Activated naive CD4-positive, alpha-beta T cell treated with anti-CD3 and anti-CD28 coated beads for 36 hours (primary cell): ENCODE measurements around the gene AEBP2. TPM values are rescaled to one million over a fixed set of nuclear protein-coding genes. Genes with fewer than 3 reads are reported as not detected.

ENCODE experiments used
- CTCF ChIA-PET: fragments of 350-600 bp; sonication (Branson Sonifier 250); formaldehyde crosslinking; loops from one replicate; lab custom pipeline; 2021; ENCODE audit warnings: antibody characterized with exemption; lab: Charles Lee
- DNase-seq: peaks from one replicate; pipeline ENCODE4 v3.0.0-alpha.2; 2020
- H3K27ac Mint-ChIP-seq: one replicate; pipeline ENCODE4 v1.8.0; 2021; ENCODE audit warnings: mild to moderate bottlenecking, mixed read lengths
- H3K27me3 Mint-ChIP-seq: one replicate; pipeline ENCODE4 v1.8.0; 2021; ENCODE audit warnings: low read depth, mixed read lengths
- H3K36me3 Mint-ChIP-seq: one replicate; pipeline ENCODE4 v1.8.0; 2021; ENCODE audit warnings: low read depth, mixed read lengths
- H3K4me1 Mint-ChIP-seq: one replicate; pipeline ENCODE4 v1.8.0; 2021; ENCODE audit warnings: low read depth, mixed read lengths
- H3K4me3 Mint-ChIP-seq: one replicate; pipeline ENCODE4 v1.8.0; 2021; ENCODE audit warnings: mild to moderate bottlenecking, moderate library complexity, mixed read lengths
- H3K9me3 Mint-ChIP-seq: one replicate; pipeline ENCODE4 v1.8.0; 2021; ENCODE audit warnings: mixed read lengths
- intact Hi-C: fragments of 100-400 bp; cut with micrococcal nuclease; formaldehyde crosslinking; loops from one replicate; pipeline ENCODE4 v1.15.1; 2023
- total RNA-seq, 2 experiments: library from RNA; stranded (reverse); gene quantifications; one replicate each; pipeline ENCODE4 v1.2.3, GENCODE V29; 2021

Gene AEBP2
- total RNA-seq, 2 experiments from 2014 or later = 32.4 to 35.2 TPM

DNA sequence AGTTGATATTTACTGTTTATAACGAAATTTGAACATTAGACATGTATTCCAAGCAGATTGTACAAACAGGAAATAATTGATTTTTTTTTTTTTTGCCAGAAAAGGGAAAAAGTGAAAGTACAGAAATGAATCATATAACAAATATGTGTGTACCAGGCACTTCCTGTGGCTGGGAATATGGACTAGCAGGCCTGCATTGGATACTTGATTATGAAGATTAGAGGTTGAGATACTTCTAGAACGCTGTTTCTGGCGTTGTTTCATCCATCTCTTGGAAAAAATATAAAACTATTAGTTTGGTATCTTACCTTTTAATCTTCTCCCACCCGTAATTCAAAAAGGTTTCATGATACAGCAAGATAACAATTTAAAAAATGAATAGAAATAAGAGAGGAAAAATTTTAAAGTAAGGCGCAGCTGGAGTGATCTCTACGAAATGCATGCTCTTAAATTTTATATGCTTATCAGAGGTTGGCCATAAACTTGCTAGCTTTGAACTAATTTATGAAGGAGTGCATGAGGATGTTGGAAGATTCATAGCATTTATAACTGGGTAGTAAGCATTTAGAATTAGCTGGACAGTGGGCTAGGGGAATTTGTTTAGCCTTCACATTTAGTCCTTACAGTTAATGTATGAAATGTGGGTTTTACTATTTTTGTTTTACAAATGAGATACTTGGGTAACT lies 90.8 kb downstream of the AEBP2 start:
- Mint-ChIP-seq H3K36me3 (peaks cover 8% of the 10 kb centered on the region), H3K4me1 (peaks cover 26% of the 10 kb centered on the region), H3K4me3 (no peak overlapping the region), H3K9me3 (peaks cover 4% of the 10 kb centered on the region), H3K27ac (no peak overlapping the region), H3K27me3 (no peaks in the 10 kb centered on the region)
- CTCF ChIA-PET = no interaction called here
- DNase-seq = no peak
- intact Hi-C loops = no loop called here

DNA sequence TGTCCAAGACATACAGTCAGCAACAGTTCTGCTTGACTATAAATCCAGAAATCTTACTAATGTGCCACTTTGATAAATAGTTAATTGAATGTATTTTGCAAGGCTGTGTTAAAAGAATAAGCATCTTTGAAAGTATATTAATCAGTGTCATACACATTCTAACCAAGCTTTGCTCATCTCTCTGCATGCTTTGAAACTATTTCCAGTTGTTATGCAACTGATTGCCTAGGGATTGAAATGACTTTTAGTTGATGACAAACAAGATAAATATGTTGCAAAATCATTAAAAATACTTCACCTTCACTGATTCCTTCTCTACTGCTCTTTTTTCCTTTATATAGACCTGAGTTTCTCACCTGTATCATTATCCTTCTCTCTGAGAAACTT lies 91.3 kb downstream of the AEBP2 start:
- Mint-ChIP-seq H3K27ac (no peak overlapping the region), H3K27me3 (no peaks in the 10 kb centered on the region), H3K4me3 (no peak overlapping the region), H3K36me3 (peaks cover 13% of the 10 kb centered on the region), H3K4me1 (peaks cover 25% of the 10 kb centered on the region), H3K9me3 (peaks cover 10% of the 10 kb centered on the region)
- intact Hi-C loops = no loop called here
- CTCF ChIA-PET = no interaction called here
- no peak for DNase-seq

DNA sequence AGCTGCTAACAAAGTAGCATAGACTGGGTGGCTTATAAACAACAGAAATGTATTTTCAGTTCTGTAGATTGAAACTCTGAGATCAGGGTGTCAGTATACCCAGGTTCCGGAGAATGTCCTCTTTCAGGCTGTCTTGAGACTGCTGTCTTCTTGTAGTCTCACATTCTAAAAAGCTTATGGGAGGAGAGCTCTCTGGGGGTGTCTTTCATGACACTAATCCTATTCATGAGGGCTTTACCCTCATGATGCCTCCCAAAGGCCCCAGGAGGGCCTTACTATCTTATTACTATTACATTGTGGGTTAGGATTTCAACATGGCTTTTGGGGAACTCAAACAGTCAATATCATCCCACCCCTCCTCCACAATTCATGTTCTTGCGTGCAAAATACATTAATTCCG lies 94.3 kb downstream of the AEBP2 start:
- H3K4me3 Mint-ChIP-seq = no peak overlapping the region
- H3K9me3 Mint-ChIP-seq = peaks cover 16% of the 10 kb centered on the region
- H3K36me3 Mint-ChIP-seq = peaks cover 14% of the 10 kb centered on the region
- H3K27ac Mint-ChIP-seq = no peak overlapping the region
- H3K27me3 Mint-ChIP-seq = no peaks in the 10 kb centered on the region
- intact Hi-C loops = no loop called here
- H3K4me1 Mint-ChIP-seq = peaks cover 10% of the 10 kb centered on the region
- DNase-seq = no peak
- CTCF ChIA-PET = no interaction called here

DNA sequence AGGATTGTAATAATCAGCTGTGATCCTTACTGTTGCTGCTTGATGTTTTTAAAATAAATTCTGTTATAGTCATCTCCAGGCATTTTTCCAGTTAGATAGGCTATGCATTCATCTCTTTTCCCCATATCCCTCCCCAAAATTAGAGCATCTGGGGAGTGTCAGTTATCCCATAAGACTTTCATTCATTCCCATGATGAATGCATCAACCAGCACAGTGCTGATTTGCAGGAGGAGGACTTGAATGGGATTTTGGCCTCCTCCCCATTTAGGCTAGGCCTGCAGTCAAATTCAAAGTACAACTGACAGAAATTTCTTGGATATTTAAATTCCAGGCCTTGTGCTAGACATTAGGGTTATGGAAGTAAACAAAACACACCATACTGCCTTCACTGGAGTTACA lies 99.8 kb downstream of the AEBP2 start:
- H3K36me3 Mint-ChIP-seq = peaks cover 14% of the 10 kb centered on the region
- no peaks in the 10 kb centered on the region for H3K27me3 Mint-ChIP-seq
- CTCF ChIA-PET = no interaction called here
- H3K4me3 Mint-ChIP-seq = no peak overlapping the region
- peaks cover 13% of the 10 kb centered on the region for H3K9me3 Mint-ChIP-seq
- no peak for DNase-seq
- intact Hi-C loops = no loop called here
- H3K27ac Mint-ChIP-seq = no peak overlapping the region
- H3K4me1 Mint-ChIP-seq = no peaks in the 10 kb centered on the region

DNA sequence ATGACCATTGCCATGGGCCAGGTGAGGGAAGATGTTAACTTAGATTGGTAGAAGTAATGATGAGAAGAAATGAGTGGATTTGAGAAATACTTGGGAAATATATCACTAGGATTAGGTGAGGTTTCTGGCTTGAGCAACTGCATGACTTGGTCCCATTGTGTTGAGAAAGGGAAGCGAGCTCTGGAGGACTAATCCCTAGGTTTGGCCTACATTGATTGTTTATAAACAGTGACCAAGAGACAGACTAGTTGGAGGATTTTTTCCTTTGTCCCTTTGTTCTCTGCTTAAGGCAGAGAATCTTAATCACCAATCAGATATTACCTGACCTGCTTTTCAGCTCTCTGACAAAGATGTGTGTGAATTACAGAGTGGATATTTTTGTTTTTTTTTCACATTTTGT lies 100.5 kb downstream of the AEBP2 start:
- Mint-ChIP-seq H3K4me1 (no peaks in the 10 kb centered on the region), H3K9me3 (peaks cover 13% of the 10 kb centered on the region), H3K27me3 (no peaks in the 10 kb centered on the region), H3K27ac (no peak overlapping the region), H3K36me3 (peaks cover 13% of the 10 kb centered on the region), H3K4me3 (no peak overlapping the region)
- intact Hi-C loops = no loop called here
- CTCF ChIA-PET = interaction anchor here (0.6 kb wide), 1 partner anchor 199 kb away, joined by 6 read pairs; no protein-coding TSS in a partner anchor
- no peak for DNase-seq

DNA sequence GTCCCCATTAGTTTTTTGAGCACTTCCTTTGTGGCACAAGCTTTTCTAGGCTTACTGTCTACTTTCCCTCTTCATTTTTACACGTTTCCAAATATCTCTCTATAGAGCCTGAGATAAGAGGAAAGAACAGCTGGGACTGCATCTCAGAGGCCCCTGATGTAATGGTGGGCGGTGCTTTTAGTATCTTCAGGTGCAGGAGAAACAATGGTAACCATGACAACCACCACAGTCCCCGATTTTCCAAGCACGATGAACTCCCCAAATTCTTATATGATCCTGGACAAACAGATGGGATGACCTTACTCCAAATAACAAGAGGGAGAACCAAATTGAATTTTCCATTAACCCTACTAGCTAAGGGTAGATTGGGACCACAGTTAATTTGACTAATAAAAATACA lies 103.3 kb downstream of the AEBP2 start:
- Mint-ChIP-seq H3K9me3 (no peaks in the 10 kb centered on the region), H3K36me3 (peaks cover 2% of the 10 kb centered on the region), H3K27ac (no peak overlapping the region), H3K27me3 (no peaks in the 10 kb centered on the region), H3K4me1 (no peaks in the 10 kb centered on the region), H3K4me3 (no peak overlapping the region)
- CTCF ChIA-PET = interaction anchor here (0.9 kb wide), 1 partner anchor 9 kb away, joined by 3 read pairs; no protein-coding TSS in a partner anchor
- DNase-seq = no peak
- intact Hi-C loops = no loop called here

DNA sequence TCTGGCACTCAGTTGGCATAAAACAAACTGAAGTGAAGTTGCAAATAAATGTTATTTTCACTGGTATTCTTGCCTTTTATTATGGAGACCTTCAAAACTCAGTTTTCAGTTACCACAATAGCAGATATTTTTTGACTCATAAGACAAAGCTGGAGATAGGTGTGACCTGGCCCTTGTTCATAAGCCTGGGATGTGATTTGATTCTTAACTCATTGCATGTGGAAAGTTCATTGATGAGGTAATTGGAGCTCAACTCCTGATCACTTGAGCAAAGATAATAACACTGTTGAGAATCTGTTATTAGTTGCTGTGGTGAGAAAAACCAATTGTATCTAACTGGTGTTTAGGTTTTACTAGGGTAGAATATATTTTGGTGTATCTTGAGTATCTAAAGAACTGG lies 105.1 kb downstream of the AEBP2 start:
- CTCF ChIA-PET = no interaction called here
- Mint-ChIP-seq H3K4me3 (no peak overlapping the region), H3K27me3 (no peaks in the 10 kb centered on the region), H3K9me3 (no peaks in the 10 kb centered on the region), H3K4me1 (no peaks in the 10 kb centered on the region), H3K27ac (no peak overlapping the region), H3K36me3 (peaks cover 5% of the 10 kb centered on the region)
- intact Hi-C loops = no loop called here
- no peak for DNase-seq

DNA sequence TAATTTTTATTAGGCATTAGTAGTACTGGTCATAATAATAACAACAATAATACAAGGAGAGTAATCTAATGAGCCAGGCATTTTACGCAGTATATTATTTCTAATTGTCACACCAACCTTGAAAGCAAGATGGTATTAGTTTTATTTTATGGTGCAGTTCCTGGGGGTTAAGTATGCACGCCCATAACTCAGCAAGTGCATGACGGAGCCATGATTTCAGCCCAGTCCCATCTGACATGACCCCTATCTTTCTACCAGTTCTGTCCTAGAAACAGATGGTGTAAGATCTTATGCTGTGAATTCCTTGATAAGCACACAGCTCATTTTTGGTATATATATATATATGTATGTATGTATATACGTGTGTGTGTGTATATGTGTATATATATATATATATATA lies 106.0 kb downstream of the AEBP2 start:
- no peak for DNase-seq
- Mint-ChIP-seq H3K4me1 (no peaks in the 10 kb centered on the region), H3K9me3 (no peaks in the 10 kb centered on the region), H3K4me3 (no peak overlapping the region), H3K27ac (no peak overlapping the region), H3K36me3 (peaks cover 6% of the 10 kb centered on the region), H3K27me3 (no peaks in the 10 kb centered on the region)
- CTCF ChIA-PET = no interaction called here
- intact Hi-C loops = no loop called here

DNA sequence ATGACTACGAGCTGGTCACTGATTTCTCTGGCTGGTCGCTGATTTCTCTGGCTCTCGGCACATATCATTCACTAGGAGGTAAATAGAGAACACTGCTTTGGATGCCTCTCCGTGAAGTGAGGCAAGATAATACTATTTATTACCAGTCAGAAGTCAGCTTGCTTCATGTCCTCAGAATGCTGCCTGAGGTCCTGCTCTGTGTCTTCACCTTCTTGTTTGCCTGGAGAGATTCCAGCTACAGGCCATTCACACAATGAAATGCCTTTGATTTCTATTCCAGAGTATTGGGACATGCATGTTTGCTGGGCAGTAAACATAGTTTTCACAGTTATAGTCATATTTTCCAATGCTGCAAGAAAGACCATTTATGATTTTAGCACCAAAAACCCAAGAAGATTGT lies 106.7 kb downstream of the AEBP2 start:
- CTCF ChIA-PET = no interaction called here
- intact Hi-C loops = no loop called here
- H3K27ac Mint-ChIP-seq = no peak overlapping the region
- H3K4me3 Mint-ChIP-seq = no peak overlapping the region
- H3K27me3 Mint-ChIP-seq = no peaks in the 10 kb centered on the region
- no peak for DNase-seq
- H3K36me3 Mint-ChIP-seq = peaks cover 6% of the 10 kb centered on the region
- no peaks in the 10 kb centered on the region for H3K4me1 Mint-ChIP-seq
- H3K9me3 Mint-ChIP-seq = no peaks in the 10 kb centered on the region

DNA sequence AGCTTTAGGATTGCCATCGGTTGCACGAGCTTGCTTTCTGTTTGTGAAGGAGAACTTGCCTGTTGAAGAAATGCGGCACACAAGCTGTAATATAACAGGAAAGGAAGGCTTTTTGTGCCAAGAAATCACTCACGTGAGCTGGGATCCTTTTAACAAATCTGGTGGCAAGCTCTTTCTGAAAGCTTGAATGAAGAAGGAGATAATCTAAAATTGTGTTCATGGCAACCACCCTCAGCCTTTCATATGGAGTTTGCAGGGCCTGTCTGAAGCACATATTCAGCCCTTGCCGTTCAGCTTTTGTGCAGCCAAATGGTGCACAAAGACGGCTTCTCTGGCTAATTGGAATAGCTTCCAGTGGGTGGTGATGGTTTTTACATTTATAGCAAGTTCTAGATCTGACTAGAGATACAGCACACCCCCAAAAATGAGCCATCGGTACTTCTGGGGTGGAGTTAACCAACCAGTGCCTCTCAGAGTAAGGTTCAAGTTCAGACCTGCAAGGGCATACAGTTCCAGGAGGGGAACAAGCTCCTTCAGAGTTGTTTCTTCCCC lies 107.4 kb downstream of the AEBP2 start:
- Mint-ChIP-seq H3K27me3 (no peaks in the 10 kb centered on the region), H3K4me3 (no peak overlapping the region), H3K27ac (no peak overlapping the region), H3K36me3 (peaks cover 4% of the 10 kb centered on the region), H3K4me1 (no peaks in the 10 kb centered on the region), H3K9me3 (no peaks in the 10 kb centered on the region)
- intact Hi-C loops = no loop called here
- DNase-seq = no peak
- CTCF ChIA-PET = no interaction called here

DNA sequence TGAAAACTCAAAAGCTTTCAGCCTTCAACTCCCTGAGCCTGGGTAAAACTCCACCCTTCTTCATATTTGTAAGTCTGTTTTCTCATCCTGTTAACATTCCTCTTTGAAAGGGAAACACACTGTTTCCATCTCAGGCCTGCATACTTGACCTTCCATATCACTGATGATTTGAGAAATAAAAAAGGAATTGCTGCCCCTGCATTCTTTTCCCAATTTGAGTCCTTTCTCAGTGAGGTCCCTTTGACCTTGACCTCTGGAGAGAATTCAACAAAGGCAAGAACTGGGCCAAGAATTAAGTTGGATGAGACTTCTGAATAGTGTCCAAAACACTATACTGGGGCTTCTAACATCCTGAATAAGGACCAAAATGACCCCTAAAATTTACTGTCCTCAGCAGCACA lies 108.0 kb downstream of the AEBP2 start:
- no peak for DNase-seq
- intact Hi-C loops = no loop called here
- no peaks in the 10 kb centered on the region for H3K27me3 Mint-ChIP-seq
- CTCF ChIA-PET = no interaction called here
- no peaks in the 10 kb centered on the region for H3K9me3 Mint-ChIP-seq
- H3K27ac Mint-ChIP-seq = no peak overlapping the region
- peaks cover 5% of the 10 kb centered on the region for H3K4me1 Mint-ChIP-seq
- peaks cover 4% of the 10 kb centered on the region for H3K36me3 Mint-ChIP-seq
- no peak overlapping the region for H3K4me3 Mint-ChIP-seq

DNA sequence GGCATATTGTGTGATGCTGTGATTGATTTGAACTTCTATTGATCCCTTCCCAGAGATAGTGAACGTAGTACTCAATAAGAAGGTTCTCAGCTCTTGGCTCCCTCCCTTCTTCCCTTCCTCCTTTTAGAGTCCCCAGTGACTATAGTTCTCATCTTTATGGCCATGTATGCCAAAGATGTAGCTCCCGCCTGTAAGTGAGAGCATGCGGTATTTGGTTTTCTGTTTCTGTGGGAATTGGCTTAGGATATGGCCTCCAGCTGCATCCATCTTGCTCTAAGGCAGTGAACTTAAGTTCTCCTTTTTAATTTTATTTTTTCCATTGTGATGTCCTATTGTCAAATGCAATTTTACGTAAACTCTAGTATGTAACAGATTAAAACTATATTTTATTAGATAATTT lies 109.5 kb downstream of the AEBP2 start:
- no peak overlapping the region for H3K27ac Mint-ChIP-seq
- CTCF ChIA-PET = no interaction called here

DNA sequence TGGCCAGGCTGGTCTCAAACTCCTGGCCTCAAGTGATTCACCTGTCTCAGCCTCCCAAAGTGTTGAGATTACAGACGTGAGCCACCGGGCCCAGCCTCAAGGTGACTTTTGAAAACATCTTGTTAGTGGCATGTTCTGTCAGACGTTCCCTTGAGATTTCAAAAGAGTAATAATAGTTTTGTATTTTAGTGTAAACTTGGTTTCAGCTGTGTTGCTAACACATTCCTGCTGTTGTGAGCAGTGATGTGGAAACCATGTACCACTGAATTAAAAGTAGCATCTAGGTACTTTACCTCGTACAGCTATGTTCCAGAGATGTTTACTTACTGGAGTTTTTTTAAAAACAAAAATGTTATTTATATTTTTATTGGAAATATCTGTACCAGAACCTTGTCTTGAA lies 111.3 kb downstream of the AEBP2 start:
- DNase-seq = no peak
- intact Hi-C loops = no loop called here
- Mint-ChIP-seq H3K36me3 (peaks cover 6% of the 10 kb centered on the region), H3K4me1 (peaks cover 12% of the 10 kb centered on the region), H3K4me3 (no peak overlapping the region), H3K27me3 (no peaks in the 10 kb centered on the region), H3K9me3 (no peaks in the 10 kb centered on the region), H3K27ac (no peak overlapping the region)
- CTCF ChIA-PET = no interaction called here

More for the DNA sequence above, 109.5 kb downstream of the AEBP2 start:
- intact Hi-C loops = no loop called here
- no peaks in the 10 kb centered on the region for H3K27me3 Mint-ChIP-seq
- H3K4me3 Mint-ChIP-seq = no peak overlapping the region
- no peaks in the 10 kb centered on the region for H3K9me3 Mint-ChIP-seq
- DNase-seq = no peak
- H3K36me3 Mint-ChIP-seq = peaks cover 6% of the 10 kb centered on the region
- peaks cover 12% of the 10 kb centered on the region for H3K4me1 Mint-ChIP-seq
